Left ventricle myocardium inferior (tissue), 1 donor: ENCODE results near the gene MAS1. TPM values are rescaled to one million over a fixed set of nuclear protein-coding genes. Genes with fewer than 3 reads are reported as not detected.

Experiments
- DNase-seq: peaks from one replicate; pipeline ENCODE4 v3.0.0-alpha.2; 2020
- H3K27ac ChIP-seq: fragments of 200-600 bp; replicated peaks from 2 replicates; pipeline ENCODE4 v1.8.0; 2021
- H3K27me3 ChIP-seq: fragments of 200-600 bp; 2 replicates; pipeline ENCODE4 v1.8.0; 2021; ENCODE audit warnings: low read depth
- H3K36me3 ChIP-seq: fragments of 200-600 bp; 2 replicates; pipeline ENCODE4 v1.8.0; 2021
- H3K4me1 ChIP-seq: fragments of 200-600 bp; 2 replicates; pipeline ENCODE4 v1.8.0; 2021
- H3K4me3 ChIP-seq: fragments of 200-600 bp; 2 replicates; pipeline ENCODE4 v1.8.0; 2021; ENCODE audit warnings: mild to moderate bottlenecking, moderate library complexity
- H3K9me3 ChIP-seq: fragments of 200-600 bp; replicated peaks from 2 replicates; pipeline ENCODE4 v1.8.0; 2021
- intact Hi-C: fragments of 100-400 bp; cut with micrococcal nuclease; formaldehyde crosslinking; loops from one replicate; pipeline ENCODE4 v1.11.0; 2022
- total RNA-seq: library from RNA; stranded (reverse); fragmentation: NEBNext Ultra II Directional; extraction: Animal tissue kit (Norgen Biotek cat#: 25700); gene quantifications from one replicate; pipeline ENCODE4 v1.2.1, GENCODE V29; 2021
- TF ChIP-seq, protein P1 (sequence below): fragments of 200-600 bp; IDR thresholded peaks from 2 replicates; pipeline ENCODE4 v1.8.0; 2021; ENCODE audit warnings: antibody characterized with exemption, mild to moderate bottlenecking, borderline replicate concordance
- donor health status: DM: no; HTN: yes; CAD: no; lungs with severe emphysema.

MAS1 gene
- total RNA-seq, 1 donor from 2014 or later, result not detected

DNA sequence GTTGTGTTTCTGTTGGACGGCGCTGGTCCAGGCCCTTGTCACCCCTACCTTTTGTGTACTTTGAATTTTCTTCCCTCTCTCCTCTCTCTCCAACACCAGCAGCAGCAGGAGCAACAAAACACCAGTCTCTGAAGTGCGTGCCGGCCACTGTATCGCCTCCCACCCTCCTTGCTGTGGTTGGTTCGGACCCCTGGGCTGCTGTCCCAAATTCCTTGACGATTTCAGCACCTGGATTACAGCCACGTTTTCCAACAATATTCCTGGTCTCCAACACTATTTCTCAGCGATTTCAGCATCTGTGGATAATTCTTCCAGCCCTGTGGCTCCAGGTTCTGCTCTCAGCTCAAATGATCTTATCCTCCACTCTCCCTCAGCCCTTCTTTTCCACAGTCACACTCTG is 11.8 kb downstream of the MAS1 start:
- intact Hi-C loops, result no loop called here
- no peaks in the 10 kb centered on the region for H3K36me3 ChIP-seq
- no peaks in the 10 kb centered on the region for H3K27me3 ChIP-seq
- DNase-seq, result no peak
- TF ChIP-seq, protein P1, sequence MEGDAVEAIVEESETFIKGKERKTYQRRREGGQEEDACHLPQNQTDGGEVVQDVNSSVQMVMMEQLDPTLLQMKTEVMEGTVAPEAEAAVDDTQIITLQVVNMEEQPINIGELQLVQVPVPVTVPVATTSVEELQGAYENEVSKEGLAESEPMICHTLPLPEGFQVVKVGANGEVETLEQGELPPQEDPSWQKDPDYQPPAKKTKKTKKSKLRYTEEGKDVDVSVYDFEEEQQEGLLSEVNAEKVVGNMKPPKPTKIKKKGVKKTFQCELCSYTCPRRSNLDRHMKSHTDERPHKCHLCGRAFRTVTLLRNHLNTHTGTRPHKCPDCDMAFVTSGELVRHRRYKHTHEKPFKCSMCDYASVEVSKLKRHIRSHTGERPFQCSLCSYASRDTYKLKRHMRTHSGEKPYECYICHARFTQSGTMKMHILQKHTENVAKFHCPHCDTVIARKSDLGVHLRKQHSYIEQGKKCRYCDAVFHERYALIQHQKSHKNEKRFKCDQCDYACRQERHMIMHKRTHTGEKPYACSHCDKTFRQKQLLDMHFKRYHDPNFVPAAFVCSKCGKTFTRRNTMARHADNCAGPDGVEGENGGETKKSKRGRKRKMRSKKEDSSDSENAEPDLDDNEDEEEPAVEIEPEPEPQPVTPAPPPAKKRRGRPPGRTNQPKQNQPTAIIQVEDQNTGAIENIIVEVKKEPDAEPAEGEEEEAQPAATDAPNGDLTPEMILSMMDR, result no peak
- H3K4me3 ChIP-seq, result no peak overlapping the region
- no peaks in the 10 kb centered on the region for H3K4me1 ChIP-seq
- no peaks in the 10 kb centered on the region for H3K9me3 ChIP-seq
- H3K27ac ChIP-seq, result no peak overlapping the region

DNA sequence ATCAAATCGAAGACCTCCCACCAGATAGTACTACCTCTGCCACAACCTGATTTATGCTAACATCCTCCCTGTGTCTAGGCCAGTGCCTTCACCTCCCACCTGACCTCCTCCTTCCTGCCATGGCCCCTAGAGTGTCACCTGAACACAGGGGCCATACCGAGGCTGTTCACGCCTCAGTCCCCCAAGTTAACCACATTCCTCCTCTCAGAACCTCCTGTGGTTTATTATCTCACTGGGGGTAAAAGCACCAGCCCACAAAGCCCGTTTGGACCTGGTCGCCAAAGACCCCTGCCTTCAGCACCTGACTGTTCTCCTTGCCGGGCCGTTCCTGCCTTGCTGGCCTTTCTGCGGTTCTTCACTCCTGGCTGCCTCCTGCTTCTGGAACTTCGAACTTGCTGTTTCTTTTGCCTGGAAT is 13.7 kb downstream of the MAS1 start:
- DNase-seq, result no peak
- Histone ChIP-seq H3K27ac (no peak overlapping the region), H3K27me3 (no peaks in the 10 kb centered on the region), H3K36me3 (no peaks in the 10 kb centered on the region), H3K4me1 (no peaks in the 10 kb centered on the region), H3K9me3 (no peaks in the 10 kb centered on the region), H3K4me3 (no peak overlapping the region)
- intact Hi-C loops, result no loop called here
- TF ChIP-seq, protein P1, result no peak

DNA sequence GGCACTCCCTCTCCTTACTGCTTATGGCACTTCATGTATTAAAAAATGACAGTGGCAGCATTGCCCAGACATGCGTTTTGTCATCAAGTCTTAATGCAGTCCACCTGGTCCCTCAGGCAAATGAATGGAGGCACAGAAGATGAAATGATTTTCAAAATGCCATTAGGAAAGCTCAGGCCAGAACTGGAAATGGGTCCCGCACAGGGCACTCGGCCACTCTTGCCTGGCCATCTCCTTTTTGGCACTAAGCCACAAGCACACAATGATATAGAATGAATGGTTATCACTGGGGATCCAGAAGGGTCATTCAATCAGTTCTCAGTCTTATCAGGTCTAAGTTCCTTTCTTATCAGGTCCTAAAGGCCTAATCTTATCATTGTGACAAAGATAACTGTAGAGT is 15.6 kb downstream of the MAS1 start:
- Histone ChIP-seq H3K36me3 (no peaks in the 10 kb centered on the region), H3K27me3 (peaks cover 16% of the 10 kb centered on the region), H3K9me3 (no peaks in the 10 kb centered on the region), H3K4me3 (no peak overlapping the region), H3K4me1 (no peaks in the 10 kb centered on the region), H3K27ac (no peak overlapping the region)
- TF ChIP-seq, protein P1, result no peak
- intact Hi-C loops, result no loop called here
- DNase-seq, result no peak

DNA sequence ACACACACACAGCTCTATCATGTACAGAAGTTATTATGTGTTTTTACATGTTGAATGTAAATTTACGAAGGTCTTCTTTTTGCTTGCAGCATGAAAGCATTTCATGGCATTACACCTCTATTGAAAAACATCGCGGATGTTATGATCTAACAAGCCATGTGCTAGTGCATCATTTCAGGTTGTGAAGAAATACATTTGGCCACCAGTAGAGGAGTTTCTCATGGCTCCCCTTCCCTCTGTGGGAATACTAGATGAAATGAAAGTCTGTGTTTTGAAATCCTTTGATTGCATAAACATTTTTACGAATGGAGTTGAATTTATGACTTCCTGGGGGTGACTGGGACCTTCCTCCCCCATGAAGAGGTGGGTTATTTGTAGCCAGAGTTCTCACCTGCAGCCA is 17.7 kb downstream of the MAS1 start:
- TF ChIP-seq, protein P1, result no peak
- Histone ChIP-seq H3K4me3 (no peak overlapping the region), H3K36me3 (no peaks in the 10 kb centered on the region), H3K27ac (no peak overlapping the region), H3K4me1 (no peaks in the 10 kb centered on the region), H3K9me3 (no peaks in the 10 kb centered on the region), H3K27me3 (peaks cover 32% of the 10 kb centered on the region)
- intact Hi-C loops, result no loop called here
- DNase-seq, result no peak

DNA sequence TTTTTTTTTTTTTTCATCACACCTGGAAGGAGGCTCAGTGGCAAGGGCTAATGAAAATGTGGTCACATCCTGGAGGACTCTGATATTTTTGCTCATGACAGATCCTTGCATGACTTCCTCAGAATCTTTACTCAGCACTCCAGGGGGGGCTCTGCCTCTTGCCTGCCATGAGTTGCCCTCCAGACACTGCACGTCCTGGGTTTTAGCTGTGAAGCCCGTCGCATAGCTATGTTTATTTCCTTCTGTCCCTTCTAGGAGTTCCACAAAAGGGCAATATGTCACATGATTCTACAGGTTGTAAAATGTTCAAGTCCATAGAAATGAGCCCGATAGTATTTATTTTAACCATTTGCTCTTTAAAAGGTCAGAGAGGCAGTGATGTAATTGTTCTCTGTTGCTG is 18.2 kb downstream of the MAS1 start:
- H3K4me1 ChIP-seq, result no peaks in the 10 kb centered on the region
- no peak overlapping the region for H3K27ac ChIP-seq
- peaks cover 3% of the 10 kb centered on the region for H3K9me3 ChIP-seq
- peaks cover 32% of the 10 kb centered on the region for H3K27me3 ChIP-seq
- no peaks in the 10 kb centered on the region for H3K36me3 ChIP-seq
- DNase-seq, result no peak
- TF ChIP-seq, protein P1, result no peak
- intact Hi-C loops, result no loop called here
- H3K4me3 ChIP-seq, result no peak overlapping the region

DNA sequence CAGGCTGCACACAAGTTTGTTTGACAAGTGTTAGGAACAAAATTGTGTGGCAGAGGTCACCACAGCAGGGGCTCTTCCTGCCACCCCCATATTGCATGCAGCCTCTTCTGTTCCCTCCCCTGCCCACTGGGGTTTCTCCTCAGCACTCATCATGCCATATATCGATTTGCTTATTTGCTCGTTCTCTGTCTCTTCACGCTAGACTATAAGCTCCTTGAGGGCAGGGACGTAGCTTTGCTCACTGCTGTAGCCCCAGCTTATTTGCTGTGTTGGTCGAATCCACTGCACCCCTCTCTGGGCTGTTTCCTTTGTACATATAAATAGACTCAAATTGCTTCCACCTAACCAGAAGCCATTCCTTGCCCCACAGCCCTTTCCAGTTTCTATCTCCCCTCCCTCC is 19.6 kb downstream of the MAS1 start:
- peaks cover 32% of the 10 kb centered on the region for H3K27me3 ChIP-seq
- DNase-seq, result no peak
- peaks cover 5% of the 10 kb centered on the region for H3K9me3 ChIP-seq
- no peaks in the 10 kb centered on the region for H3K36me3 ChIP-seq
- TF ChIP-seq, protein P1, result no peak
- intact Hi-C loops, result no loop called here
- H3K4me1 ChIP-seq, result no peaks in the 10 kb centered on the region
- H3K4me3 ChIP-seq, result no peak overlapping the region
- no peak overlapping the region for H3K27ac ChIP-seq
